IMR-90 (cell line): ENCODE measurements around the gene EMID1. TPM values are rescaled to one million over a fixed set of nuclear protein-coding genes. Genes with fewer than 3 reads are reported as not detected.

Source experiments
- ATAC-seq: fragments of 200-7000 bp; cut with Tn5 transposase; 2 replicates; pipeline ENCODE4 v1.9.1; 2020; ENCODE audit warnings: low read depth, mild to moderate bottlenecking, moderate library complexity
- BruUV-seq: library from RNA; stranded (reverse); fragments of 400-500 nt; replicated peaks from 2 replicates; lab custom pipeline; 2021; lab: Mats Ljungman, UMichigan
- CTCF ChIA-PET: fragments of 300-600 bp; formaldehyde crosslinking; extraction: SDS; loops from one replicate; lab custom pipeline; 2021; ENCODE audit warnings: antibody characterized with exemption; lab: Yijun Ruan, JAX
- POLR2A ChIA-PET: fragments of 300-600 bp; sonication (Branson Sonifier 250); formaldehyde crosslinking; loops from one replicate; lab custom pipeline; 2022; ENCODE audit warnings: antibody characterized with exemption; ENCODE audit not compliant: unreplicated experiment; lab: Charles Lee
- DNase-seq: peaks from one replicate; pipeline ENCODE4 v3.0.0; 2013
- H2AFZ ChIP-seq: replicated peaks from 2 replicates; pipeline ENCODE3; 2013; ENCODE audit warnings: low read length, mild to moderate bottlenecking; ENCODE audit not compliant: poor library complexity
- H2AK5ac ChIP-seq: 2 replicates; pipeline ENCODE4 v1.6.1; 2013; ENCODE audit warnings: low read depth, low read length, inconsistent platforms
- H2AK9ac ChIP-seq: replicated peaks from 2 replicates; pipeline ENCODE3; 2013; ENCODE audit warnings: mild to moderate bottlenecking, low read depth, low read length, moderate library complexity; ENCODE audit not compliant: poor library complexity
- H2BK120ac ChIP-seq: 2 replicates; pipeline ENCODE4 v1.6.1; 2013; ENCODE audit warnings: low read depth, low read length, inconsistent platforms
- H2BK15ac ChIP-seq: 3 replicates; pipeline ENCODE4 v1.6.1; 2013; ENCODE audit warnings: low read depth, low read length, inconsistent platforms
- H2BK20ac ChIP-seq: 2 replicates; pipeline ENCODE4 v1.6.1; 2013; ENCODE audit warnings: low read depth, mild to moderate bottlenecking, inconsistent platforms, low read length, moderate library complexity
- H2BK5ac ChIP-seq: 2 replicates; pipeline ENCODE4 v1.6.1; 2013; ENCODE audit warnings: mild to moderate bottlenecking, low read depth, low read length, inconsistent platforms; ENCODE audit not compliant: poor library complexity, severe bottlenecking
- H3K14ac ChIP-seq: replicated peaks from 2 replicates; pipeline ENCODE4 v1.6.1; 2013; ENCODE audit warnings: low read depth, low read length, inconsistent platforms
- H3K18ac ChIP-seq: 2 replicates; pipeline ENCODE4 v1.6.1; 2013; ENCODE audit warnings: low read depth, low read length, control low read depth
- H3K23ac ChIP-seq: 2 replicates; pipeline ENCODE4 v1.6.1; 2013; ENCODE audit warnings: low read depth, low read length, inconsistent platforms
- H3K27ac ChIP-seq: 2 replicates; pipeline ENCODE4 v1.5.1; 2013; ENCODE audit warnings: mild to moderate bottlenecking, control low read depth, low read length; ENCODE audit not compliant: insufficient read depth
- H3K27me3 ChIP-seq: 2 replicates; pipeline ENCODE4 v1.6.1; 2013; ENCODE audit warnings: low read length; ENCODE audit not compliant: control insufficient read depth, insufficient read depth
- H3K36me3 ChIP-seq: 2 replicates; pipeline ENCODE4 v1.6.1; 2013; ENCODE audit warnings: low read length, mixed read lengths; ENCODE audit not compliant: control insufficient read depth, insufficient read depth
- H3K4ac ChIP-seq: 2 replicates; pipeline ENCODE4 v1.6.1; 2013; ENCODE audit warnings: low read depth, low read length, inconsistent platforms
- H3K4me1 ChIP-seq: 2 replicates; pipeline ENCODE4 v1.6.1; 2013; ENCODE audit warnings: low read length, mixed read lengths; ENCODE audit not compliant: control insufficient read depth, insufficient read depth
- H3K4me2 ChIP-seq: 2 replicates; pipeline ENCODE4 v1.6.1; 2013; ENCODE audit warnings: low read depth, mild to moderate bottlenecking, control low read depth, low read length, moderate library complexity
- H3K4me3 ChIP-seq: 2 replicates; pipeline ENCODE4 v1.5.1; 2013; ENCODE audit warnings: low read depth, mild to moderate bottlenecking, control low read depth, low read length, moderate library complexity; ENCODE audit not compliant: insufficient read depth
- H3K56ac ChIP-seq: 2 replicates; pipeline ENCODE4 v1.6.1; 2013; ENCODE audit warnings: low read length, inconsistent platforms; ENCODE audit not compliant: insufficient read depth; ENCODE audit errors: extremely low read depth
- H3K79me1 ChIP-seq, 2 experiments: 2 replicates each; pipeline ENCODE4 v1.6.1; 2013; ENCODE audit warnings: low read length in 2 of 2, inconsistent platforms in 1 of 2, low read depth in 1 of 2
- H3K9ac ChIP-seq: 2 replicates; pipeline ENCODE4 v1.6.1; 2013; ENCODE audit warnings: low read depth, low read length, control low read depth
- H3K9me1 ChIP-seq: 2 replicates; pipeline ENCODE4 v1.6.1; 2013; ENCODE audit warnings: low read length, inconsistent platforms; ENCODE audit not compliant: insufficient read depth
- H3K9me3 ChIP-seq: 2 replicates; pipeline ENCODE4 v1.6.1; 2013; ENCODE audit warnings: low read length; ENCODE audit not compliant: control insufficient read depth, insufficient read depth
- H4K20me1 ChIP-seq: 2 replicates; pipeline ENCODE4 v1.6.1; 2013; ENCODE audit warnings: low read length, inconsistent platforms; ENCODE audit not compliant: insufficient read depth
- H4K5ac ChIP-seq: 2 replicates; pipeline ENCODE4 v1.6.1; 2013; ENCODE audit warnings: mild to moderate bottlenecking, low read depth, low read length, control low read depth
- H4K8ac ChIP-seq, 2 experiments: 2 replicates each; pipeline ENCODE4 v1.6.1; 2013; ENCODE audit warnings: low read depth in 2 of 2, low read length in 2 of 2, control low read depth in 1 of 2, inconsistent platforms in 1 of 2
- H4K91ac ChIP-seq: 2 replicates; pipeline ENCODE4 v1.6.1; 2013; ENCODE audit warnings: low read depth, low read length, inconsistent platforms; ENCODE audit not compliant: insufficient read depth
- CEBPB ChIP-seq: IDR thresholded peaks from 2 replicates; pipeline ENCODE4 v1.6.1; 2012; ENCODE audit warnings: low read depth, low read length, improper control_type of control experiment
- FOS ChIP-seq: fragments of 150-350 bp; IDR thresholded peaks from 2 replicates; pipeline ENCODE4 v1.6.1; 2016; ENCODE audit warnings: low read depth, low read length
- MAZ ChIP-seq: IDR thresholded peaks from 2 replicates; pipeline ENCODE4 v1.6.1; 2012; ENCODE audit warnings: low read depth, mild to moderate bottlenecking, low read length, improper control_type of control experiment, moderate library complexity, borderline replicate concordance
- NFE2L2 ChIP-seq: fragments of 150-350 bp; IDR thresholded peaks from 2 replicates; pipeline ENCODE4 v1.6.1; 2016; ENCODE audit warnings: low read depth, mild to moderate bottlenecking, low read length
- RCOR1 ChIP-seq: IDR thresholded peaks from 2 replicates; pipeline ENCODE4 v1.6.1; 2012; ENCODE audit warnings: mild to moderate bottlenecking, low read length, improper control_type of control experiment; ENCODE audit not compliant: insufficient replicate concordance
- SMC3 ChIP-seq: fragments of 150-350 bp; IDR thresholded peaks from 2 replicates; pipeline ENCODE4 v1.6.1; 2016; ENCODE audit warnings: low read depth, mild to moderate bottlenecking, antibody characterized with exemption, low read length, moderate library complexity
- WGBS, 2 experiments: methylation state at CpG; one replicate each; pipeline versions ENCODE4 v1.1.5 to v1.1.7; 2013; ENCODE audit warnings: missing lambda C conversion rate in 2 of 2; ENCODE audit not compliant: insufficient read length in 1 of 2; ENCODE audit errors: extremely low coverage in 2 of 2; 5-methylcytosine and 5-hydroxymethylcytosine counted together
- dilution Hi-C: fragments of 300-500 bp; cut with HindIII; formaldehyde crosslinking; loops from one replicate; pipeline ENCODE4 v1.14.3; 2018; ENCODE audit warnings: low sequenced_read_pairs; ENCODE audit not compliant: unreplicated experiment
- in situ Hi-C: fragments of 300-500 bp; cut with MboI; formaldehyde crosslinking; loops from 3 replicates; pipeline ENCODE4 v1.14.3; 2019; ENCODE audit warnings: low sequenced_read_pairs, inconsistent platforms, mixed read lengths
- intact Hi-C: fragments of 100-400 bp; cut with micrococcal nuclease; formaldehyde crosslinking; loops from 2 replicates; pipeline ENCODE4 v1.10.0; 2022
- polyA plus RNA-seq, 3 experiments: library from polyadenylated mRNA; depleted of rRNA; stranded (reverse); fragments of >200 nt; gene quantifications; 2 replicates each; pipeline ENCODE4 v1.2.3, GENCODE V29; 2012; ENCODE audit warnings: low replicate concordance in 1 of 3
- total RNA-seq: library from RNA; depleted of rRNA; stranded (reverse); fragments of >200 nt; gene quantifications from 2 replicates; pipeline ENCODE4 v1.2.3, GENCODE V29; 2012
- TF ChIP-seq, protein P1 (sequence below): conservative IDR thresholded peaks from 2 replicates; pipeline ENCODE4 v1.5.1; 2012; ENCODE audit warnings: mild to moderate bottlenecking, low read depth, low read length, improper control_type of control experiment
- TF ChIP-seq, protein P2 (sequence below): fragments of 150-350 bp; IDR thresholded peaks from 2 replicates; pipeline ENCODE4 v1.6.1; 2017; ENCODE audit warnings: mild to moderate bottlenecking, antibody characterized with exemption, low read length, low read depth
- TF ChIP-seq, protein P3 (sequence below): fragments of 150-350 bp; IDR thresholded peaks from 2 replicates; pipeline ENCODE4 v1.6.1; 2016; ENCODE audit warnings: low read depth, mild to moderate bottlenecking, low read length, moderate library complexity, borderline replicate concordance

Gene EMID1
- total and polyA plus RNA-seq, 2 of the 4 experiments (the other 2 are of a cell fraction): 0.54 to 1.3 TPM

DNA sequence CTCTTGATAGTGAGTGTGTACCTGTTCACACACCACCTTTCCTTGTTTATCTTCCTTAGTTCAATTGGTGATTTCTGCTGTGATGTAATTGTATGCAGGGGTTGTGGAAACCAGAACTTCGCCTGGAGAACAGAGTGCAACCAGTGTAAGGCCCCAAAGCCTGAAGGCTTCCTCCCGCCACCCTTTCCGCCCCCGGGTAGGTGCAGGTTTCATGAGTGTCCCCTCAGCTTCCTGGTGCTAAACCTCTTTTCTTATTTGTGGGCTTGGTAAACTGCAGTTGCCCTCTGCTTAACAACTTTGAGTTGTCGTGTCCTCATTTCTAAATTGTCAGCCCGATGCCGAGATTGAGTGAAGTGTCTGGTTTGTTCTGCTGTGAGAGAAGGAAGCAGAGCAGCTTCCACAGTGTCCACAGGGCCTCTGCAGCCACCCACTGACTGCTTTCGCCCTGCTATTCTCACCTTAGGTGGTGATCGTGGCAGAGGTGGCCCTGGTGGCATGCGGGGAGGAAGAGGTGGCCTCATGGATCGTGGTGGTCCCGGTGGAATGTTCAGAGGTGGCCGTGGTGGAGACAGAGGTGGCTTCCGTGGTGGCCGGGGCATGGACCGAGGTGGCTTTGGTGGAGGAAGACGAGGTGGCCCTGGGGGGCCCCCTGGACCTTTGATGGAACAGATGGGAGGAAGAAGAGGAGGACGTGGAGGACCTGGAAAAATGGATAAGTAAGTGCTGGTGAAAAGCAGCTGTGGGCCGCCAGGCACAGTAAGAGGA lies 93.6 kb downstream of the EMID1 start:
- no peak overlapping the region for H3K4me2 ChIP-seq
- H3K9ac ChIP-seq: no peak overlapping the region
- CTCF ChIA-PET: no interaction called here
- H3K9me3 ChIP-seq: no peaks in the 10 kb centered on the region
- peak overlapping the region; percentile 26 for H2AK9ac ChIP-seq
- peaks cover 63% of the 10 kb centered on the region for H3K36me3 ChIP-seq
- H3K4me3 ChIP-seq: no peak overlapping the region
- no peak for DNase-seq
- H2BK5ac ChIP-seq: no peak overlapping the region
- no peak overlapping the region for H3K56ac ChIP-seq
- in situ Hi-C loops (no loop called here), dilution Hi-C loops (no loop called here), intact Hi-C loops (no loop called here)
- H4K5ac ChIP-seq: no peak overlapping the region
- H3K9me1 ChIP-seq: peaks cover 10% of the 10 kb centered on the region
- no peak overlapping the region for H4K91ac ChIP-seq
- peaks cover 22 to 32% of the 10 kb centered on the region in 2 experiments for H3K79me1 ChIP-seq
- no peak overlapping the region for H4K8ac ChIP-seq
- no peak overlapping the region for H2AFZ ChIP-seq
- 89% methylated on average over 12 of the region's 19 CpGs; no CpG with 5 or more reads in 1 of the 2 experiments for WGBS, 2 experiments
- no peak overlapping the region for H3K4ac ChIP-seq
- no peak overlapping the region for H2BK20ac ChIP-seq
- TF ChIP-seq SMC3 (no peak), RCOR1 (no peak), FOS (no peak), CEBPB (no peak), NFE2L2 (no peak), MAZ (no peak)
- TF ChIP-seq, protein P1, sequence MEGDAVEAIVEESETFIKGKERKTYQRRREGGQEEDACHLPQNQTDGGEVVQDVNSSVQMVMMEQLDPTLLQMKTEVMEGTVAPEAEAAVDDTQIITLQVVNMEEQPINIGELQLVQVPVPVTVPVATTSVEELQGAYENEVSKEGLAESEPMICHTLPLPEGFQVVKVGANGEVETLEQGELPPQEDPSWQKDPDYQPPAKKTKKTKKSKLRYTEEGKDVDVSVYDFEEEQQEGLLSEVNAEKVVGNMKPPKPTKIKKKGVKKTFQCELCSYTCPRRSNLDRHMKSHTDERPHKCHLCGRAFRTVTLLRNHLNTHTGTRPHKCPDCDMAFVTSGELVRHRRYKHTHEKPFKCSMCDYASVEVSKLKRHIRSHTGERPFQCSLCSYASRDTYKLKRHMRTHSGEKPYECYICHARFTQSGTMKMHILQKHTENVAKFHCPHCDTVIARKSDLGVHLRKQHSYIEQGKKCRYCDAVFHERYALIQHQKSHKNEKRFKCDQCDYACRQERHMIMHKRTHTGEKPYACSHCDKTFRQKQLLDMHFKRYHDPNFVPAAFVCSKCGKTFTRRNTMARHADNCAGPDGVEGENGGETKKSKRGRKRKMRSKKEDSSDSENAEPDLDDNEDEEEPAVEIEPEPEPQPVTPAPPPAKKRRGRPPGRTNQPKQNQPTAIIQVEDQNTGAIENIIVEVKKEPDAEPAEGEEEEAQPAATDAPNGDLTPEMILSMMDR: no peak
- TF ChIP-seq, protein P2, sequence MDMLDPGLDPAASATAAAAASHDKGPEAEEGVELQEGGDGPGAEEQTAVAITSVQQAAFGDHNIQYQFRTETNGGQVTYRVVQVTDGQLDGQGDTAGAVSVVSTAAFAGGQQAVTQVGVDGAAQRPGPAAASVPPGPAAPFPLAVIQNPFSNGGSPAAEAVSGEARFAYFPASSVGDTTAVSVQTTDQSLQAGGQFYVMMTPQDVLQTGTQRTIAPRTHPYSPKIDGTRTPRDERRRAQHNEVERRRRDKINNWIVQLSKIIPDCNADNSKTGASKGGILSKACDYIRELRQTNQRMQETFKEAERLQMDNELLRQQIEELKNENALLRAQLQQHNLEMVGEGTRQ: no peak
- TF ChIP-seq, protein P3, sequence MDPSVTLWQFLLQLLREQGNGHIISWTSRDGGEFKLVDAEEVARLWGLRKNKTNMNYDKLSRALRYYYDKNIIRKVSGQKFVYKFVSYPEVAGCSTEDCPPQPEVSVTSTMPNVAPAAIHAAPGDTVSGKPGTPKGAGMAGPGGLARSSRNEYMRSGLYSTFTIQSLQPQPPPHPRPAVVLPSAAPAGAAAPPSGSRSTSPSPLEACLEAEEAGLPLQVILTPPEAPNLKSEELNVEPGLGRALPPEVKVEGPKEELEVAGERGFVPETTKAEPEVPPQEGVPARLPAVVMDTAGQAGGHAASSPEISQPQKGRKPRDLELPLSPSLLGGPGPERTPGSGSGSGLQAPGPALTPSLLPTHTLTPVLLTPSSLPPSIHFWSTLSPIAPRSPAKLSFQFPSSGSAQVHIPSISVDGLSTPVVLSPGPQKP: no peak
- H2BK15ac ChIP-seq: no peak overlapping the region
- ATAC-seq: no peak
- no peak overlapping the region for H3K27ac ChIP-seq
- no peak overlapping the region for H3K18ac ChIP-seq
- no peak overlapping the region for H3K14ac ChIP-seq
- no peak overlapping the region for H2AK5ac ChIP-seq
- H3K23ac ChIP-seq: no peak overlapping the region
- BruUV-seq: no TSS peak
- H3K27me3 ChIP-seq: no peaks in the 10 kb centered on the region
- H3K4me1 ChIP-seq: no peaks in the 10 kb centered on the region; the same call in 1 of the 2 replicates
- peaks cover 43% of the 10 kb centered on the region for H4K20me1 ChIP-seq
- POLR2A ChIA-PET: no interaction called here
- no peak overlapping the region for H2BK120ac ChIP-seq
